ENCODE measurements around the gene CDHR3.

DNA sequence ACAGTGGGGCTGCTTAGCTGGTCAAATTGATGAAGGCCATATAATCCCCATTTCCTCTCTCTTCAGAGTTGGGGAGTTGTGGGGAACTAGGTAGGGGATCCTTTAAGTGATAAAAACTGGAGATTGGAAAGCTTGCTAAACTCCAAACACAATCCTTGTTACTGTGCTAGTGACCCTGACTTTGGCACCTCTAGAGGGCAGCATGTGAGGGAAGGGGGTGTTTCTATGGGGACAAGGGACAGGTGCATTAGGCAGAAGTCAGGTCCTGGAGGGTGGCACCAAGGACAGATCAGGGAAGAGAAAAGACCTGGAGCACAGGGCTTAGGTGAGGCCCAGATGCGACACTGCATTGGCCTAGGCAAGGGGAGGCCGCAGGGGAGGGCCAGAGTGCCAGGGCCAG, 66.9 kb downstream of the CDHR3 start:
- TF ChIP-seq POLR2A (conservative IDR thresholded peaks at IDR 0.05) (no peak), SP1 (CRISPR knock-in tag; IDR thresholded peaks at IDR 0.05) (no peak), POLR2AphosphoS5 (IDR thresholded peaks at IDR 0.05; ENCODE audit: control insufficient read depth, insufficient read depth, low read depth, low read length) (no peak), ZNF668 (CRISPR knock-in tag; IDR thresholded peaks at IDR 0.05) (no peak), BDP1 (IDR thresholded peaks at IDR 0.05; ENCODE audit: insufficient read depth, insufficient read length) (no peak), ZNF274 (IDR thresholded peaks at IDR 0.05; ENCODE audit: borderline replicate concordance, low read depth, low read length) (no peak), MEF2A (IDR thresholded peaks at IDR 0.05; ENCODE audit: control insufficient read depth, low read depth, low read length) (no peak)
- TF ChIP-seq, protein P1, sequence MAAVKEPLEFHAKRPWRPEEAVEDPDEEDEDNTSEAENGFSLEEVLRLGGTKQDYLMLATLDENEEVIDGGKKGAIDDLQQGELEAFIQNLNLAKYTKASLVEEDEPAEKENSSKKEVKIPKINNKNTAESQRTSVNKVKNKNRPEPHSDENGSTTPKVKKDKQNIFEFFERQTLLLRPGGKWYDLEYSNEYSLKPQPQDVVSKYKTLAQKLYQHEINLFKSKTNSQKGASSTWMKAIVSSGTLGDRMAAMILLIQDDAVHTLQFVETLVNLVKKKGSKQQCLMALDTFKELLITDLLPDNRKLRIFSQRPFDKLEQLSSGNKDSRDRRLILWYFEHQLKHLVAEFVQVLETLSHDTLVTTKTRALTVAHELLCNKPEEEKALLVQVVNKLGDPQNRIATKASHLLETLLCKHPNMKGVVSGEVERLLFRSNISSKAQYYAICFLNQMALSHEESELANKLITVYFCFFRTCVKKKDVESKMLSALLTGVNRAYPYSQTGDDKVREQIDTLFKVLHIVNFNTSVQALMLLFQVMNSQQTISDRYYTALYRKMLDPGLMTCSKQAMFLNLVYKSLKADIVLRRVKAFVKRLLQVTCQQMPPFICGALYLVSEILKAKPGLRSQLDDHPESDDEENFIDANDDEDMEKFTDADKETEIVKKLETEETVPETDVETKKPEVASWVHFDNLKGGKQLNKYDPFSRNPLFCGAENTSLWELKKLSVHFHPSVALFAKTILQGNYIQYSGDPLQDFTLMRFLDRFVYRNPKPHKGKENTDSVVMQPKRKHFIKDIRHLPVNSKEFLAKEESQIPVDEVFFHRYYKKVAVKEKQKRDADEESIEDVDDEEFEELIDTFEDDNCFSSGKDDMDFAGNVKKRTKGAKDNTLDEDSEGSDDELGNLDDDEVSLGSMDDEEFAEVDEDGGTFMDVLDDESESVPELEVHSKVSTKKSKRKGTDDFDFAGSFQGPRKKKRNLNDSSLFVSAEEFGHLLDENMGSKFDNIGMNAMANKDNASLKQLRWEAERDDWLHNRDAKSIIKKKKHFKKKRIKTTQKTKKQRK (IDR thresholded peaks at IDR 0.05; ENCODE audit: borderline replicate concordance, low read depth, low read length), result no peak
- TF ChIP-seq, protein P2, sequence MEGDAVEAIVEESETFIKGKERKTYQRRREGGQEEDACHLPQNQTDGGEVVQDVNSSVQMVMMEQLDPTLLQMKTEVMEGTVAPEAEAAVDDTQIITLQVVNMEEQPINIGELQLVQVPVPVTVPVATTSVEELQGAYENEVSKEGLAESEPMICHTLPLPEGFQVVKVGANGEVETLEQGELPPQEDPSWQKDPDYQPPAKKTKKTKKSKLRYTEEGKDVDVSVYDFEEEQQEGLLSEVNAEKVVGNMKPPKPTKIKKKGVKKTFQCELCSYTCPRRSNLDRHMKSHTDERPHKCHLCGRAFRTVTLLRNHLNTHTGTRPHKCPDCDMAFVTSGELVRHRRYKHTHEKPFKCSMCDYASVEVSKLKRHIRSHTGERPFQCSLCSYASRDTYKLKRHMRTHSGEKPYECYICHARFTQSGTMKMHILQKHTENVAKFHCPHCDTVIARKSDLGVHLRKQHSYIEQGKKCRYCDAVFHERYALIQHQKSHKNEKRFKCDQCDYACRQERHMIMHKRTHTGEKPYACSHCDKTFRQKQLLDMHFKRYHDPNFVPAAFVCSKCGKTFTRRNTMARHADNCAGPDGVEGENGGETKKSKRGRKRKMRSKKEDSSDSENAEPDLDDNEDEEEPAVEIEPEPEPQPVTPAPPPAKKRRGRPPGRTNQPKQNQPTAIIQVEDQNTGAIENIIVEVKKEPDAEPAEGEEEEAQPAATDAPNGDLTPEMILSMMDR (IDR thresholded peaks at IDR 0.05 in 2 of 3, conservative IDR thresholded peaks at IDR 0.05 in 1 of 3; ENCODE audit: insufficient read depth in 2 of 3, low read depth in 1 of 3, low read length in 3 of 3), result peak; percentile 44 to 49 (median 47); a peak in 5 of 6 replicates
- TF ChIP-seq, protein P3, sequence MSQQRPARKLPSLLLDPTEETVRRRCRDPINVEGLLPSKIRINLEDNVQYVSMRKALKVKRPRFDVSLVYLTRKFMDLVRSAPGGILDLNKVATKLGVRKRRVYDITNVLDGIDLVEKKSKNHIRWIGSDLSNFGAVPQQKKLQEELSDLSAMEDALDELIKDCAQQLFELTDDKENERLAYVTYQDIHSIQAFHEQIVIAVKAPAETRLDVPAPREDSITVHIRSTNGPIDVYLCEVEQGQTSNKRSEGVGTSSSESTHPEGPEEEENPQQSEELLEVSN (IDR thresholded peaks at IDR 0.05; ENCODE audit: borderline replicate concordance in 1 of 2, extremely low read depth in 1 of 2, insufficient read depth in 1 of 2, insufficient read length in 1 of 2, low read depth in 1 of 2, low read length in 1 of 2, poor library complexity in 1 of 2, severe bottlenecking in 1 of 2), result no peak

Data from K562 (cell line).